Upper lobe of left lung (tissue), 6 donors: ENCODE measurements around the gene C3orf22. TPM values are rescaled to one million over a fixed set of nuclear protein-coding genes. Genes with fewer than 3 reads are reported as not detected.
"Not testable (repeated sequence)": the region's sequence is repeated elsewhere in the genome, so short reads cannot be mapped to it uniquely, and the experiment has no call there.

Source experiments
- ATAC-seq, 2 donors: fragments of 200-7000 bp; cut with Tn5 transposase; one replicate each; pipeline ENCODE4 v1.9.1; 2022; ENCODE audit warnings: mild to moderate bottlenecking in 2 of 2, moderate library complexity in 2 of 2; ENCODE audit not compliant: low FRiP score in 2 of 2
- DNase-seq, 2 donors: peaks; one replicate each; pipeline ENCODE4 v3.0.0-alpha.2; 2019 to 2020
- H3K27ac ChIP-seq, 4 donors: fragments of 200-600 bp; sonication (generic); one replicate each; pipeline ENCODE4 v1.5.1; 2016 to 2019
- H3K27me3 ChIP-seq, 4 donors: fragments of 200-600 bp; sonication (generic); one replicate each; pipeline ENCODE4 v1.5.1; 2017 to 2019
- H3K36me3 ChIP-seq, 4 donors: fragments of 200-600 bp; sonication (generic); one replicate each; pipeline ENCODE4 v1.5.1; 2016 to 2019
- H3K4me1 ChIP-seq, 4 donors: fragments of 200-600 bp; sonication (generic); one replicate each; pipeline ENCODE4 v1.5.1; 2018 to 2019
- H3K4me3 ChIP-seq, 4 donors: fragments of 200-600 bp; sonication (generic); one replicate each; pipeline ENCODE4 v1.5.1; 2017 to 2019; ENCODE audit warnings: mild to moderate bottlenecking in 2 of 4, moderate library complexity in 1 of 4
- H3K9me3 ChIP-seq, 4 donors: fragments of 200-600 bp; sonication (generic); one replicate each; pipeline ENCODE4 v1.5.1; 2018 to 2019
- EP300 ChIP-seq, 4 donors: sonication (generic); formaldehyde crosslinking; IDR thresholded peaks; one replicate each; pipeline ENCODE4 v1.5.1; 2017; ENCODE audit warnings: antibody characterized with exemption in 4 of 4, control low read depth in 2 of 4
- POLR2A ChIP-seq, 4 donors: fragments of 450-650 bp; IDR thresholded peaks; one replicate each; pipeline ENCODE4 v1.5.1; 2016 to 2017; ENCODE audit warnings: antibody characterized with exemption in 4 of 4, mild to moderate bottlenecking in 2 of 4
- POLR2AphosphoS5 ChIP-seq, 2 donors: sonication (generic); formaldehyde crosslinking; IDR thresholded peaks; one replicate each; pipeline ENCODE4 v1.5.1; 2017; ENCODE audit warnings: antibody characterized with exemption in 2 of 2
- WGBS, 2 donors: methylation state at CpG; one replicate each; pipeline ENCODE4 v1.1.5; 2017 to 2018; 5-methylcytosine and 5-hydroxymethylcytosine counted together
- total RNA-seq, 6 donors: library from RNA; depleted of rRNA in 4 of 6; stranded (reverse); fragments of >200 nt in 4 of 6; gene quantifications; one replicate each; pipeline versions ENCODE4 v1.1.0 to v1.2.1, GENCODE V29; 2016 to 2021
- TF ChIP-seq, protein P1 (sequence below), 6 experiments: fragments of 450-650 bp in 4 of 6; fragments of 200-600 bp in 2 of 6; sonication (generic) in 2 of 6; IDR thresholded peaks; one replicate each; pipeline ENCODE4 v1.5.1; 2016 to 2019; ENCODE audit warnings: antibody characterized with exemption in 6 of 6
- donor health status: DM: no; HTN: no; CAD: no; lungs with moderate emphysema.
- donor health status: DM: no; HTN: yes; CAD: no; lungs with severe emphysema.

Gene C3orf22, protein sequence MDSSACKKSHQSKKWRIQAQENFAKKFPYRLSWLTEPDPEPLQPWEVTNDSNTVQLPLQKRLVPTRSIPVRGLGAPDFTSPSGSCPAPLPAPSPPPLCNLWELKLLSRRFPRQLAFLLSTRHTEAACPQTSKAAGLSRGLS
- not detected for total RNA-seq

DNA sequence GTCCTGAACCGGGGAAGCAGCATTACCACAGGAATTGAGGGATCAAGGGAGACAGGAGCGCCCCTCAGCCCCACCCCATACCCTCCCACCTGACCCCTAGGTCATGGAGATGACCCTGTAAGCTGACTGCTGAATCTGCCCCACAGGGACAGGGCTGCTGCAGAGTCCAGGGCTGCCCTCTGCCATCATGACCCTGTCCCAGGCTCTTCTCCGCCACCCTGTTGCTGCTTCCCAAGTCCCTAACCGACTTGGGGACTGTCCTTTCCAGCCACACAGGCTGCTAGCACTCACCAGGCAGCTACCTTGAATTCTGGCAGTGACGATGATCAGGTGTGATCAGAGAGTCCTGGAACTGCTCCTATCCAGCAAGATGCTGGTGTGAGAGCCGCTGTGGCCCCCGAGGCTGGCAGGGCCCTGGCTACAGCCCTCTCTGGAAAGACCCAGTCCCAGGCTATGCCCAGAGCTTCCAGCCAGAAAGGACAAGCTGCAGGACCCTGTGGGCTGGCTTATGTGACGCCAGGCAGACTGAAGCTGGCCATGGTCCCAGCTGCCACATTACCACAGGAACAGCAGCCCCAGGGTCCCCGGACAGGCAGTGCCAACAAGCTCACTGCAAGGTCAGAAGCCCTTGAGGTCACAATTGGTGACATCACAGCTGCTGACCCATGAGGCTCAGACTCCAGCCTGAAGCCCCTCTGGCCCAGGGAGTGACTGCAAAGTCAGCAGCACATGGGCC, at the start of gene C3orf22:
C3orf22 (minus strand) TSS at position 597 of the 736 bp plus-strand sequence. CDS start 5,542 bp downstream, outside the sequence.
- ATAC-seq (no peak), DNase-seq (peak; percentile 19 to 68)
- 67 to 78% methylated on average over 1 to 8 of the region's 9 CpGs for WGBS, 2 donors
- Histone ChIP-seq H3K4me3 (no peak within 1 kb of the TSS), H3K27me3 (no peaks in the 10 kb centered on the region), H3K36me3 (no peaks in the 10 kb centered on the region), H3K4me1 (no peaks in the 10 kb centered on the region), H3K9me3 (peaks cover 0 to 10% (median 2%) of the 10 kb centered on the region in 4 donors), H3K27ac (no peak within 1 kb of the TSS)
- TF ChIP-seq POLR2AphosphoS5 (IDR thresholded peaks at IDR 0.05) (no peak), EP300 (IDR thresholded peaks at IDR 0.05) (no peak), POLR2A (IDR thresholded peaks at IDR 0.05) (no peak)
- TF ChIP-seq, protein P1, sequence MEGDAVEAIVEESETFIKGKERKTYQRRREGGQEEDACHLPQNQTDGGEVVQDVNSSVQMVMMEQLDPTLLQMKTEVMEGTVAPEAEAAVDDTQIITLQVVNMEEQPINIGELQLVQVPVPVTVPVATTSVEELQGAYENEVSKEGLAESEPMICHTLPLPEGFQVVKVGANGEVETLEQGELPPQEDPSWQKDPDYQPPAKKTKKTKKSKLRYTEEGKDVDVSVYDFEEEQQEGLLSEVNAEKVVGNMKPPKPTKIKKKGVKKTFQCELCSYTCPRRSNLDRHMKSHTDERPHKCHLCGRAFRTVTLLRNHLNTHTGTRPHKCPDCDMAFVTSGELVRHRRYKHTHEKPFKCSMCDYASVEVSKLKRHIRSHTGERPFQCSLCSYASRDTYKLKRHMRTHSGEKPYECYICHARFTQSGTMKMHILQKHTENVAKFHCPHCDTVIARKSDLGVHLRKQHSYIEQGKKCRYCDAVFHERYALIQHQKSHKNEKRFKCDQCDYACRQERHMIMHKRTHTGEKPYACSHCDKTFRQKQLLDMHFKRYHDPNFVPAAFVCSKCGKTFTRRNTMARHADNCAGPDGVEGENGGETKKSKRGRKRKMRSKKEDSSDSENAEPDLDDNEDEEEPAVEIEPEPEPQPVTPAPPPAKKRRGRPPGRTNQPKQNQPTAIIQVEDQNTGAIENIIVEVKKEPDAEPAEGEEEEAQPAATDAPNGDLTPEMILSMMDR (IDR thresholded peaks at IDR 0.05) = no peak

DNA sequence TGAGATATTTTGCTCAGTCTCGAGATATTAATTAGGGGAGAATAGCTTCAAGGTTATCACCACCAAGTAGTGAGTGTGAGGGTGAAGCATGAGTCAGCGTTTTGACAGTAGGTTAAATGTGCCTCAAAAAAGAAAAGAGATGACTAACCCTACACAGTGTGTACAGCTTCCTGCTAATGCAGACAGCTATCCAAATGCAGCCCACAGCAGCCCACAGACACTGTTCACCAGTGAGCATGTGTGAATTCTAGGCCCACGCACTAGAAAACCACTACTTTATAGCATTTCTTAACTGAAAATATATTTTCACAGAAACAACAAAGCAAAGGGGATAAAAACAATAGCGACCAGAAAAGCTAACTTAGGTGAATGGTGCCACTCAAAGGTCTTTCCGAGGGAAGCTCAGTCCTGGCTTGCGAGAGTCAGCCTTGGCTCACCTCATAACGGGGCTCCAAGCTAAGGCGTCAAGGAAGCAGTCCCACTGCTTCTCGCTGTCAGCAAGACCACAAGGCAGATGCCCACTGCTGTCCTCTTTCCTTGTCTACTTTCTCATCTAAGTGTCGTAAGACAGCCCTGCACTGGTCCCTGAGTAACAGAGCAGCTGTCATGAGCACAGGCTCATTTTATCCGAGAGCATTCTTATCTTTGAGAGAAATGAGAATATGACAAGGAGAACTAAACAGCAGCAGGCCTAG, 48.6 kb upstream of the C3orf22 start:
- DNase-seq (no peak), ATAC-seq (peak in 1 of 2 donors; percentile 28)
- 80% methylated on average over 11 of the region's 11 CpGs for WGBS, 2 donors
- H3K4me1 ChIP-seq = no peaks in the 10 kb centered on the region
- no peak overlapping the region for H3K27ac ChIP-seq
- no peaks in the 10 kb centered on the region for H3K27me3 ChIP-seq
- no peaks in the 10 kb centered on the region for H3K9me3 ChIP-seq
- TF ChIP-seq POLR2A (IDR thresholded peaks at IDR 0.05) = no peak
- H3K36me3 ChIP-seq = peaks cover 0 to 47% (median 15%) of the 10 kb centered on the region in 4 donors
- no peak overlapping the region for H3K4me3 ChIP-seq

DNA sequence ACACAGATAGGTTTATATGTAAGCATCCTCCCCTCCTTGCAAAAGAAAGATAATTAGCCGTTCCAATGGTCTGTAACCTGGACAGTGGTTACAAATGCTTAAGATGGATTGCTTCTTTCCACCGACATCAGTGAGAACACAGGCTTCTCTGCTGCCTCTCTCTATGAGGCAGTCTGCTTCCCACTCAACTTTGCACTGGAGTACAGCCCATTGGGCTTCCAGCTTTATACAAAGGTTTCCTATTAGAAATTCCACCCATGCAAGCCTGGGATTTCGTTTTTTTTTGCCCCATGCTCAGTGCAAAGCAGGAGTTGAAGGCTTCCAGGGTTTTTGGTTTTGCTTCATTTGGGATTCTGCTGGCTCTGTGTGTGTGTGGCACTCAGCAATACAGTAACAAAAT, 47.3 kb upstream of the C3orf22 start:
- 86 to 87% methylated on average over 3 of the region's 3 CpGs for WGBS, 2 donors
- H3K36me3 ChIP-seq = peaks cover 0 to 41% (median 15%) of the 10 kb centered on the region in 4 donors
- ATAC-seq (no peak), DNase-seq (no peak)
- no peak overlapping the region for H3K4me3 ChIP-seq
- no peak overlapping the region for H3K27ac ChIP-seq
- no peaks in the 10 kb centered on the region for H3K9me3 ChIP-seq
- H3K4me1 ChIP-seq = no peaks in the 10 kb centered on the region
- no peaks in the 10 kb centered on the region for H3K27me3 ChIP-seq
- TF ChIP-seq EP300 (IDR thresholded peaks at IDR 0.05) = no peak
- TF ChIP-seq, protein P1 (IDR thresholded peaks at IDR 0.05) = no peak
- no peak for TF ChIP-seq POLR2A (IDR thresholded peaks at IDR 0.05)
- no peak for TF ChIP-seq POLR2AphosphoS5 (IDR thresholded peaks at IDR 0.05)

DNA sequence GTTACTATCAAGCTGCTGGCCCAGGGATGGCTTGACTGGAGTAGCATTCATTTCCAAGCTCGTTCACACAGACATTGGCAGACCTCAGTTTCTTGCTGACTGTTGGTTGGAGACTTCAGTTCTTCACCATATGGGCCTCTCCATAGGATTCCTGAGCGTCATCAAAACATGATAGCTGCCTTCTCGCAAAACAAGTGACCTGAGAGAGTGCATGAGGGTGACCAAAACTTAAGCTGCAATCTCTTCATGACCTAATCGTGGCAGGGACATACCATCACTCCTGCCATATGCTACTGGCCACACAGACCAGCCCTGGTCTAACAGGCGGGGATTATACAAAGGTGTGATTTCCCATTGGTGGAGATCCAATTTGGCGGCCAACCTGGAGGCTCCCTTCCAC, 46.0 kb upstream of the C3orf22 start:
- Histone ChIP-seq H3K27me3 (no peaks in the 10 kb centered on the region), H3K36me3 (peaks cover 0 to 29% (median 12%) of the 10 kb centered on the region in 4 donors), H3K9me3 (no peaks in the 10 kb centered on the region), H3K27ac (no peak overlapping the region), H3K4me1 (no peaks in the 10 kb centered on the region), H3K4me3 (no peak overlapping the region)
- ATAC-seq (no peak), DNase-seq (no peak)
- no peak for TF ChIP-seq POLR2AphosphoS5 (IDR thresholded peaks at IDR 0.05)
- TF ChIP-seq EP300 (IDR thresholded peaks at IDR 0.05) = no peak
- TF ChIP-seq, protein P1 (IDR thresholded peaks at IDR 0.05) = no peak
- TF ChIP-seq POLR2A (IDR thresholded peaks at IDR 0.05) = no peak
- 91 to 97% methylated on average over 6 of the region's 6 CpGs for WGBS, 2 donors

DNA sequence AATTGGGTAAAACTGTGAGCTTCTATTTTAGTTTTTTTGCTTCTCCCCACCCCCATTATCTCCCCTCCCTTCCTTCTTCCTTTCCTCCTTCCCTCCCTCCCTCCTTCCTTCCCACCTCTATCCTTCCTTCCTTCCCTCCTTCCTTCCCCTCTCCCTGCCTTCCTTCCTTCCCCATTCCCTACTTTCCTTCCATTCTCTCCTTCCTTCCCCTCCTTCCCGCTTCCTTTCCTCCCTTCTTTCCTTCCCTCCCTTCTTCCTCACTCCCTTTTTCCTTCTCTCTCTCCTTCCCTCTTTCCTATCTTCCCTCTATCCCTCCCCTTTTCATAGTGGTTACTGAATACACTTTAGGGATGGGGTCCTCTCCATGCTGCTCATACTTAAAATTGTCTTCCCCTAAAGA, 40.4 kb upstream of the C3orf22 start:
- ATAC-seq = no peak
- no peaks in the 10 kb centered on the region for H3K9me3 ChIP-seq
- no peak overlapping the region for H3K27ac ChIP-seq
- no peak for DNase-seq
- no peaks in the 10 kb centered on the region for H3K4me1 ChIP-seq
- H3K27me3 ChIP-seq = no peaks in the 10 kb centered on the region
- H3K36me3 ChIP-seq = no peaks in the 10 kb centered on the region
- TF ChIP-seq POLR2A (IDR thresholded peaks at IDR 0.05) = no peak
- TF ChIP-seq, protein P1 (IDR thresholded peaks at IDR 0.05) = no peak
- WGBS, 2 donors = 0% methylated on average over 1 of the region's 1 CpG
- no peak overlapping the region for H3K4me3 ChIP-seq

DNA sequence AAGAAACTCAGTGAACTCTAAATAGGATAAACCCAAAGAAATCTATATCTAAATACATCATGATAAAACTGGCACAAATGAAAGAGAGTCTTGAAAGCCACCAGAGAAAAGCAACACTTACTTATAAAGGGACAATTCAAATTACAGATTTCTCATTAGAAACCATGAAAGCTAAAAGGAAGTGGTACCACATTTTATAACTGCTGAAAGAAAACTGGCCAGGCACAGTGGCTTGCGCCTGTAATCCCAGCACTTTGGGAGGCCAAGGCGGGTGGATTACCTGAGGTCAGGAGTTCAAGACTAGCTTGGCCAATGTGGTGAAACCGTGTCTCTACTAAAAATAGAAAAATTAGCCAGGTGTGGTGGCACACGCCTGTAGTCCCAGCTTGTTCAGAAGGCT, 36.7 kb upstream of the C3orf22 start:
- not testable (repeated sequence) for ATAC-seq, DNase-seq, H3K4me3 ChIP-seq, H3K27me3 ChIP-seq, H3K4me1 ChIP-seq, H3K27ac ChIP-seq, H3K36me3 ChIP-seq, H3K9me3 ChIP-seq
- 95 to 99% methylated on average over 4 of the region's 4 CpGs for WGBS, 2 donors

DNA sequence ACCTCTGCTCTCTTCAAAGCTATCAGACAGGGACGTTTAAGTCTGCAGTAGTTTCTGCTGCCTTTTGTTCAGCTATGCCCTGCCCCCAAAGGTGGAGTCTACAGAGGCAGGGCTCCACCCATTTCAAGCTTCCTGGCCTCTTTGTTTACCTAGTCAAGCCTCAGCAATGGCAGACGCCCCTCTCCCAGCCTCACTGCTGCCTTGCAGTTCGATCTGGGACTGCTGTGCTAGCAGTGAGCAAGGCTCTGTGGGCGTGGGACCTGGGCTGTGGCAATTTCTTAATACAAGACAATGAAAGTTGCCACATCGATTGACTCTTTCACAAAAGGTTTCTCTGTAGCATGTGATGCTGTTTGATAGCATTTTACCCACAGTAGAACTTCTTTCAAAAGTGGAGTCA, 32.8 kb upstream of the C3orf22 start:
- ATAC-seq, H3K27me3 ChIP-seq, H3K9me3 ChIP-seq, H3K4me1 ChIP-seq, H3K36me3 ChIP-seq, H3K4me3 ChIP-seq, DNase-seq, H3K27ac ChIP-seq: not testable (repeated sequence)
- 61 to 66% methylated on average over 4 to 5 of the region's 5 CpGs for WGBS, 2 donors
